G401 (cell line): ENCODE data around the gene MTX2. TPM values are rescaled to one million over a fixed set of nuclear protein-coding genes. Genes with fewer than 3 reads are reported as not detected.

Source experiments
- DNase-seq: peaks from one replicate; pipeline ENCODE4 v3.0.0-alpha.2; 2015; ENCODE audit warnings: low spot score
- in situ Hi-C: cut with HindIII; loops from 2 replicates; pipeline ENCODE4 v1.10.0; 2016; ENCODE audit warnings: low sequenced_read_pairs, mixed read lengths
- total RNA-seq: library from RNA; depleted of rRNA; stranded (reverse); fragments of >200 nt; shearing (Covaris generic); gene quantifications from 2 replicates; pipeline ENCODE4 v1.2.3, GENCODE V29; 2014; rRNA removed

MTX2 gene
- 48.7 and 57.6 TPM in 2 replicates for total RNA-seq

DNA sequence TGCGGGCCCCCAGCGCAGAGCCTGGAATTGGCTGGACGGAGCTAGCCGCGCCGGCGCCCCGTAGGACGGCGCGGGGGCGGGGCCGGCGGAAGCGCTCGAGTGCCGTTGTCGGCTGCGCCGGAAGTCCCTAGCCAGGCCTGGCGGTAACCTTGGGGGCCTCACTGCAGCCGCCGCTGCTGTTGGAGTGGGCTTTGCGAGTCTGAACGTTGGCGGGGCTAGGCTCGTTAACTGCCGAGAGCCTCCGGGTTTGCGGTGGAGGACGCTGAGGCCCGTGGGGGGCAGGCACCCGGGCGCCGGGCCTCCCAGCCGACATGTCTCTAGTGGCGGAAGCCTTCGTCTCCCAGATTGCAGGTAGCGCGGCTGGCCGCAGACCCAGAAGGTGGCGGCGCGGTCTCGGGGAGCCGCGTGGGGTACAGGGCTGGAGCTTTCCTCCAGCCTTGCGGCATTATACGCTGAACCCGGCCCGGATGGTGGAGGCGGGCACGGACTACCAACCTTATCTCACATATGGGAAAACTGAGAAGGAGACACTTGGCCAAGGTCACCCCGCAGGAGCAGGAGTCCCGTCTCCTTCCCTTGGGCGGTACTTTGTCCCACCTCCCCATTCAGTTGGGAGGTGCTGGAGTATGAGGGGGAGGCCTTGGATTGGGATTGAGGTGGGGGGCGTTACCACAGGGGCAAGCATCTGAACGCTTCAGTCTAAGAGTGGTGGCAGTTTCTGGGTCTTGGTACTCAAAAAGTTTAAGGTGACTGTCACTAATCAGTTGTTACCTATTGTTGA is at the start of gene MTX2:
MTX2 (plus strand) TSS at position 124 of the 781 bp plus-strand sequence; CDS start at position 312, 188 bp downstream.
- in situ Hi-C loops: no loop called here
- DNase-seq: peak; percentile 76

DNA sequence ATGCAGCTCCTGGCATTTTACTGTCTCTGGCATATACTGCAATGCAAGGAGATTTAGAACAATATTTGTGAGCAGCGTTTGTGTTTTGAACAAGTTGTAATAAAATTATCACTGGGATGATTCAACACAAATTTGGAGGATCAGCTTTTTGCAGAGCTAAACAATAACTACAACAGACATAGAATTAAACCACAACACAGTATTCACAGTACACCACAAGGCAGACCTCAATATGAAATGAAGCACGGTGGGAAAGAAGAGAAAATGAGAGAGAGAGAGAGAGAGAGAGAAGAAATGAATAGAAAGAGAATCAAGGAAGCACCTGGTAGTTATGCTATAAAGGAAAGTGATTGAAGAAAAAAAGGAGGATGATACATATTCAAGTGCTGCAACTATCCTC is 41.4 kb upstream of the MTX2 start:
- in situ Hi-C loops: no loop called here
- DNase-seq: no peak

DNA sequence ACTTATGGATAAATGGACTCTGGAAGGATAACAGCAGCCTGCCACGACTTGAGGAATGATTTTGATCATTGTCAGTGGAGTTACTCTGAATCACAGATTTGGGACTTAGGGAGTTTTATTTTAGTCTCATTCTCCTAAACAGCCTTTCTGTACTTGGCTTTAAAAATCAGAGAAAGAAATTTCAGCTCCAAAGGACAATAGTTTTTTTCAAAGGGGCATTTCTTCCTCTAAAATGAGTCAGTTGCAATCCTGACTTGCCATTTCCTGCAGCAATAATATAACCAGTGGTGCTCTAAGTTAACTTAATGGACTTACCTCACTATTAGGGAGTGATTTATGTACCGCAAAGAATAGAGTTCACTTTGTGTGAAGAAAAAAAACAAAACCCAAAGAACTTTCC is 35.1 kb upstream of the MTX2 start:
- in situ Hi-C loops: no loop called here
- no peak for DNase-seq

DNA sequence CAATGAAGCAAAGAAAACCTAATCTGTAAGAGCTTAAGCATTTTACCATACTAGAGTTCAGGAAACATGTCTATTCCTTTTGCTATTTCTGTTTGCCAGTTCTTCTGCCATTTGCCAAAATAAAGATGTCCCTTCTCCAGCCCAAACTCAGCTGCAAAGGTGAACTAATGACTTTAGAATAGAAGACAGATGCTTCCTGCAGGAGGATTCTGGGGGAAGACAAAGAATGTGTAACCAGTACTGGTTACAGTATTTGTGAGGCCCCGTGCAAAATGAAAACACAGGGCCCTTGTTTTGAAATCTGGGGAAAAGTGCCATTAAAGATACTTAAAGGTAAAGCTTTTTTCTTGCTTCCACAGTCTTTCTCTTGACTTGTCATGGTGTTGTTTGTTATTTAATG is 34.3 kb upstream of the MTX2 start:
- DNase-seq: no peak
- in situ Hi-C loops: no loop called here

DNA sequence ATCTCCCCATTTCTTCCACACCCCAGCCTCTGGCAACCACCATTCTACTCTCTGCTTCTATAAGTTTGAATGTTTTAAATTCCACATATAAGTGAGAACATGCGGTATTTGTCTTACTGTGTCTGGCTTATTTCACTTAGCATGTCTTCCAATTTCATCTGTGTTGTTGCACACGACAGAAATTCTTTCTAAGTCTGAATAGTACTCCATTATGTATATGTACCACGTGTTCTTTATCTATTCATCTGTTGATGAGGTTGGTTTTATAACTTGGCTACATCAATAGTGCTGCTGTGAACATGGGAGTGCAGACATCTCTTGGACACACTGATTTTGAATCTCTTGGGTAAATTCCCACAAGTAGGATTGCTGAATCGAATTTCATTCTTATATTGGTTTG is 31.8 kb upstream of the MTX2 start:
- no peak for DNase-seq
- in situ Hi-C loops: no loop called here

DNA sequence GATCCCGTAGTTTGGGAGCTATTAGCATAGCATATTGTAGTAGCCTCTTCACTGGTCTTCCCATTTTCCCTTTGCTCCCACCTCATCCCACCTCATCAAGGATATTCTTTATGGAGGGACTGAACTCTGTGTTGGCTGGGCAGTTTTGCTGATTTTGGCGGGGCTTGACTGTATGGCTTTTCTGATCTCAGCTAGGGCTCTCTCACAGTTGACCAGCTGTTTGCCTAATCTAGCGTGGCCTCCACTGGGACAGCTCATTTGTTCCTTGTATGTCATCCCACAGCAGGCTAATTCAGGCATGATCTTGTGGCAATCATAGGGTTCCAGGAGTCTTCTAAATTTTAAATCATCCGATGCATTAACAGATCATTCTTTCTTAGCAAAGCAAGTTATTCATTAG is 30.2 kb upstream of the MTX2 start:
- in situ Hi-C loops: no loop called here
- DNase-seq: no peak

DNA sequence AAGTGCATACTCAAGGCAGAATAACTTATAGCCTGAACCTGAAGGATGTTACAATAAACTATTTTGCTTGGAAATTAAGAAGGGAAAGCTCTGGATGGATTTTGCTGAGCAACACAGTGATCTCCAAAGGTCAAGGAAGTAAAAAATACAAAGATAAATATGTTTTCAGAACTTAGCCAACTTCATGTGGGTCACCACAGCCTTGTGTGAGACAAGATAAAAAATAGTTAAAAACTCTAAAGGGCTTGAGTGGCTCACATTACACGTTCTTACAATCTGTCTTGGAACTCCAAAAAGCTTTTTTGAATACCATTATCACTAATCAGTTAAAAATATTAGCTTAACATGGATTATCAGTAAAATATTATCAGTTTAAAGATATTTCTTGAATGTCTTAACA is 28.9 kb upstream of the MTX2 start:
- in situ Hi-C loops: no loop called here

DNA sequence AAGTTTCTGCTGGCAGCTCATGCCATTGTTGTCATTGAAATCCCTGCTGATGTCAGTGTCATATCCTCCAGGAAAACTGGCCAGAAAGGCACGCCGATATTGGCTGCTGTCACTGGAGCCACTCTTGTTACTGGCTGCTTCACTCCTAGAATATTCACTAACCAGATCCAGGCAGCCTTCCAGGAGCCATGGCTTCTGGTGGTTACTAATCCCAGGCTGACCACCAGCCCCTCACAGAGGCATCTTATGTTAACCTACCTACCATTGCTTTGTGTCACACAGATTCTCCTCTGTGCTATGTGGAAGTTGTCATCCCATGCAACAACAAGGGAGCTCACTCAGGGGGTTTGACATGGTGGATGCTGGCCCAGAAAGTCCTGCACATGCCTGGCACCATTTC is 27.0 kb upstream of the MTX2 start:
- no peak for DNase-seq
- in situ Hi-C loops: no loop called here

More for the DNA sequence above, 28.9 kb upstream of the MTX2 start:
- no peak for DNase-seq

DNA sequence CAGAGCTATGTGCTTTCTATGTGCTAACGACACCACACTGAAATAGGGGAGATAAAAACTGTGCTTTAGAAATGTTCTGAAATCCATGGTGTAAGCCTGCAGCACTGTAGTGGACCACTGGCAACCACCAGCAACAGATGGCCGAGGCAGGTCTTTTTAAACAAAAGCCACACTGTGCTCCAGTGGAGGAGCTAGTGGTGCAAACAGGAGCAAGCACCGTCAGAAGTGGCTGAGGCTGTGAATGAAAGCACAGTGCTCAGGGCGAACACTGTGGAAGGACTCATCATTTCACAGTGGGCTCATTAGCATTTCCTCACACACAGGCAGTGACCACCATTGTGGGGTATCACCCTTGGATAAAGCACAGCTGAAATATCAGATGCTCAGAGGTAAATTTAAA is 22.9 kb upstream of the MTX2 start:
- in situ Hi-C loops: no loop called here
- no peak for DNase-seq

DNA sequence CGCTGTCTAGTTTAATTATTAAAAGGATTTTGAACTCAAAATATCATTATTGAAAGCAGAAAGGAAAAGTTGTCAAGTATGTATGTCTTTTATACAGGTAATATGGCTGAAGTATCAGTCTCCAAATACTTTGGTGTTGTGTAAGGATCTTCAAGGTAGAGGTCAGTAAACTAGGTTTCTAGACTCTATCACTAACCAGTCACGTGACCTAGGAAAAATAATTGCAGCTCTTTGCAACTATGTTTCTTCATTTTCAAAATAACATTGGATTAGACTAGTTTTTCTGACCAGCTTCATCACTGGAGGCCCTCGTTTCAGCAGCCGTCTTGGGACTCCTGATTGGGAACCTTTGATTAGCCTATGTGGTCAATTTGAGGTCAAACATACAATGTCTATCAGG is 21.4 kb upstream of the MTX2 start:
- no peak for DNase-seq
- in situ Hi-C loops: no loop called here

DNA sequence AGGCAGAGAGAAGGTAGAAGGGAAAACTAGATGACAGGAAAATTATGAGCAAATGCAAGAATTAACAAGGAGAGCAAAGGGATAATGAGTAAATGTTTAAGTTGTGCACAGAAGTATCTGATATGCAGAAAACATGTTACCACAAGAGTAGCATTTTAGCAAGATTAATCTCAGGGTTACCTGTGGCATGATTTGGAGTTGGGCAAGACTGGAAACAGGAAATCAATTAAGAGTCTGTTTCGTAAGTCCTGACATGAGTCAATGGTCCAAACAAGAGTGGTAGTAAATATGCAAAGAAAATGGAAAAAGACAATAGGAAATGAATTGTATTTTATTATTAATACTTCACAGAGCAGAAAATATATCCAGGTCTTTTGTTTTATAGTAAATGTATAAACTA is 17.3 kb upstream of the MTX2 start:
- DNase-seq: no peak
- in situ Hi-C loops: no loop called here

DNA sequence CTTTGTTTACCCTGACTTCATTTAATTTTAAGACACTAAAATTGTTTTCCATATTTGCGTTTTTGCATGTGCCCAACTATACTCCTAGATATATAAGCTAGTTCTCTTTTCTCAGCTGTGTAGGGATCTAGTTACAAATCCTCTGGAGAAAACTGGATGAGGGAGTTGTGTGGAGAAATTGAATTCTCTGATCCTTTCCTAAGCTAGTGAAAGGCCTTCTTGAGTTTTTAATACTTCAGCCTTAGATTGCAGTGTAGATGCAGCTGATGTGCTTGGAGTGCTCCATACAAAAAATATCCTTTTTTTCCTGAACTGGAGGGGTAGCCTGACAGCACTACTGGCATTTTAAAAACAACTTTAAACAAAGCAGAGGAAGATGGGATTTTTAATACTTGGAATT is 8.6 kb upstream of the MTX2 start:
- in situ Hi-C loops: no loop called here
- DNase-seq: no peak

DNA sequence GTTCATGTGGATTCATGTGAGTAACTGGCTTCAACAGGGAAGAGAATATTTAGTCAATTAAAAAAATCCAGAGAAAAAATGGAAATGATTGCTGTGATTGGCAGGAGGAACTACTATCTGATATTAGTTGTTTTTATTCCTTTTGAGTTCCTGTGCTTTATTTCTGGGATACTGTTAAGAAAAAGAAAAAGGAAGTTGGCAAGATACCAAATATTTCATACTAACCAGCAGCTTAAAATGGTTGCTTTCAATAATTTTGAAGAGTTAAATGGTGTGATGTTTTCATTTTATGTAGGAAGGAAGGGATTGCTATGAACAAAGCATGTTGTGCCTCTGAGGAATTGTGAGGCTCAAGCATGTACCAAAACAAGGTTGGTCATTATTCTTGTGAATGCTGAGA is 8.1 kb upstream of the MTX2 start:
- DNase-seq: no peak
- in situ Hi-C loops: no loop called here

DNA sequence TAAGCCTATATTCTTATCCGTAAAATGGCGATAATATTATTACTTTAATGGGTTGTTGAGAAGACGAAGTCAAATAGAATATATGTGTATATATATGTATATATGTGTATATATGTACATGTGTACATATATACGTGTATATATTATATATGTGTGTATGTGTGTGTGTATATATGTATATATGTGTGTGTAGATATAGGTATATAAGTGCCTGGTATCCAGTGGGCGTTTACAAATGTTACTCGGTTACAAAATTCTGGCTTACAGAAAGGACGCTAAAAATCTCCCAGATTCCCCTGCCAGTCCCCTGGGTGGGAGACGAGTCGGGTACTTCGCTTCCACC is 295 bp upstream of the MTX2 start:
- in situ Hi-C loops: no loop called here
- DNase-seq: no peak

DNA sequence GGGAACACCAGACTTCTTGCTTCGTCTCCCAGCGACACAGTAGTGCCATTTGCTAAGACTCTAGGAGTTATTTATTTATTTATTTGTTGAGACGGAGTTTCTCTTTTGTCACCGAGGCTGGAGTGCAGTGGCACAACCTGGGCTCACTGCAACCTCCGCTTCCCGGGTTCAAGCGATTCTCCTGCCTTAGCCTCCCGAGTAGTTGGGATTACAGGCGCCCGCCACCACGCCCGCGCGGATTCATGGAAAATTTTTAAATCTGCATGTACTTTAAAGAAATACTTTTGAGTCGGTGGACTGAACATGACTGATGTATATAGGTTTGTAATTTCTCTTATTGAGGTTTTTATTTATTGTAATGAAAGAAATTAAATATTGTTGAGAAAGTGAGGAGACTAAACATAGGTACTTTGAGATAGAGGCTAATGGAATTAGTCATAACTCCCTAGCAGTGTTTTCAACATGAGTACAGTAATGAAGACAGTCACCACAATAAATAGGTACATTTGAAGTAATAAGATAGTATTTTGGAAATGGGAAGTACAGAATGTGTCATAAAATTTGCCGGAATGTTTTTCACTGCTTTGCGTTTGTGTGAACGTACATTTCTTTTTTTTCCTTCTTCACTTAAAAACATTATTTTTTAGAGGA is 983 bp downstream of the MTX2 start:
- in situ Hi-C loops: no loop called here
- DNase-seq: no peak

DNA sequence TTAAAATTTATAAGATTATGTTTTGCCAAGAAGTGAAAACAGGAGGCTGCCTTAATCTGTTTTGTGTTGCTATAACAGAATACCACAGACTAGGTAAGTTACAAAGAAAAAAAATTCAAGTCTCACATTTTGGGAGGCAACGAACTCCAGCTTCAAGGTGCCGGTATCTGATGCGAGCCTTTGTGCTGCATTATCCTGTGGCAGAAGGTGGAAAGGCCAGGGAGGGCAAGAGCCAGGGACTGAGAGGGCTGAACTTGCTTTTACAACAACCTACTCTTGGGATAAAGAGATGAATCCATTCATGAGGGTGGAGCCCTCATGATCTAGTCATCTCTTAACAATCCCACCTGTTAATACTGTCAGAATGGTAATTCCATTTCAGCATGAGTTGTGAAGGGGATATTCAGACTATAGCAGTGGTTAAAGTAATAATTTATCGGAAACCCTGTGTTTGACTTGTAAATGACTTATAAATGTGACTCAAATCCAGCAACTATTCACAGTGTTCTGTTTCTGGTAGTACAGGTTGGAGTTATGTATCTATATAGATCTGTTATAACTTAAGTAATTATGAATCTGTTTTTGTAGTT is 3.7 kb downstream of the MTX2 start:
- DNase-seq: no peak
- in situ Hi-C loops: no loop called here

DNA sequence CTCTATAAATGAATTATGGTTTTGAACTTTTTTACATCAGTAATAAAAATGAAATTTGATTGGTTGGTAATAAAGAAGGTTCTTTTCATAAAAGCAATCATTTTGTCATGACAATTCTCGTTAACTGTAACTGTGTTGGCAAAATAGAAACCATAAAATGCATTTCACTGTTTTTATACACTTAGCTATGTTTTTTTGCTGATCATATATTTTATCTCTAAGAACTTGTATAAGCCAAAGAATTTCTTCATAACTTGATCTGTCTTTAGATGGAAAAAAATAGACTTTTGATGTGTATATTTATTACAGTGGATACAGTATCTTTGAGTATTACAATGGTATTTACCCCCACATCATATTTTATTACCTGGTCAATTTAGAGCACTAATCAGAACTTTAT is 9.7 kb downstream of the MTX2 start:
- DNase-seq: no peak
- in situ Hi-C loops: no loop called here

DNA sequence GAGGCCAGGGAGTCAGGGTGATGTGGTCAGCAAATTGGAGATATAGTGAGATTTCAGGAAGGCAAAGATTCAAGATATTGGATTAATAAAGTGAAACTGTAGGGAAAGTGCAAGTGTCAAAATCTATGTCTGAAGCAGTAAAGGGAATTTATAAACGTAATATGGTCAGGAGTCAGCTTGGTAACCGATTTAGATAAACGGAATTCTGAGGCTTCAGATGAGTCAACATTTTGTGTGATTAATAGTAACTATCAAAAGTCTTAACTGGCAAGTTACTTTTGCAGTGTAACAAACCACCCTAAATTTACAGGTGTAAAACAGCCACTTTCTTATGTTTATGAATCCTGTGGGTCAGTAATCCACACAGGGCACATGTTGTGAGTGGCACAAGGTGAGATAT is 10.9 kb downstream of the MTX2 start:
- in situ Hi-C loops: no loop called here
- DNase-seq: no peak

DNA sequence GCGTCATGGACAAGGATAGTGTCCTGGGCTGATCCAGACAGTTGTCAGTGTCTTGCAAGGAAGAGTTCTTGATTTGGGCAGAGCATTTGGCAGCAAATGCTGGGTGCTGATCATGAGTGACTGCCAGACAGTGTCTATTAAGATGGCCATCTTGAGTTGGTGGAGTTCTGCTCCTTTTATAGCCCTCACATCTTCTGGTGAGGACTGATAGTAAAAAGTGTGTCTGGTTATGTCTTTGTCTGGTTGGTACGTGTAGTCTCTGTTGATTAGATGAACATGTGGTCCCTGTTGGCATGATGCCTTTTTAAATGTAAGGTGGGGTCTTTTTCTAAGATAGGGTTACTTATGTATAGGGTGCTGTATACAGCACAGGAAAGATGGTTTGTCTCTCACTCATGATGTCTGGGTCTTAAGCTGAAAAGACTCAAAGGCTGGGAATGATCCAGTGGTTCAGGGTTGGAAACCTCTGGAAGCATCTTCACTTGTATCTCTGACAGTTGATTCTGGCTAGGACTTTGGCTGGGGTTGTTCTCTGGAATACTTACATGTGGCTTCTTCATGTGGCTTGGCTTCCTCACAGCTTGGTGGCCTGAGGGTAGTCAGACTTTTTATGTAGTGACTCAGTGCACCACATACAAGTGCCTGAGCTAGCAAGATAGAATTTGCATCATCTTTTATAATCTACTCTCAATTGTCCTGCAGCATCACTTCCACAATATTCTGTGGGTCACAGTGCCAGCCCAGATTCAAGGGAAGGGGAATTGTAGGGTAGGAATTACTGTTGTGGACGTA is 11.8 kb downstream of the MTX2 start:
- in situ Hi-C loops: no loop called here
- DNase-seq: no peak
